ENCODE results near the gene SCN8A. TPM values are rescaled to one million over a fixed set of nuclear protein-coding genes. Genes with fewer than 3 reads are reported as not detected.

Gene SCN8A
- polyA plus RNA-seq, 1 experiment = 9.6 TPM

DNA sequence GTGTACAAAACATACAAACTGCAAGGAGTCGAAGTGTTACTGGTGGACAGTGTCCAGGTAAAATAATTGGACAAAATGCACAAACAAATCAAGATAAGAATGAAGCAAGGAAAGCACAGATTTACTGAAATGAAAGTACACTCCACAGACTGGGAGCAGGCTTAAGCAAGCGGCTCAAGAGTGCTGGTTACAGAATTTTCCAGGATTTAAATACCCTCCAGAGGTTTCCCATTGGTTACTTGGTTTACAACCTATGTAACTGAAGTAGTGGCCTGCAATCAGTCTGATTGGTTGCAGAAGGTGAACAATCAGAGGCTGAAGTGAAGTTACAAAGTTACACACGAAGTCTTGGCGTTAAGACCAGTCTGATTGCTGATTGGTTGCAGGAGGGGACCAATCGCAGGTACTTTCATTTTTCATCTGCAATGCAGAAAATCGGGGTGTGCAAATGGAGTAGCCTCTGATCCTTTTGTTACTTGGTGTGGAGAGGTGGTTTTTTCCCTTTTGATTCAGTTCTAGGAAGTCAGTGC, 11.6 kb upstream of the SCN8A start:
- no peak for DNase-seq (ENCODE audit: low read depth, low spot score)
- ChIA-PET CTCF (no interaction called here), POLR2A (interaction anchor here (0.7 kb wide), 1 partner anchor 272 kb away, joined by 4 read pairs; no protein-coding TSS in a partner anchor)
- H3K27me3 ChIP-seq (ENCODE audit: control insufficient read depth, insufficient read depth, low read length) = no peaks in the 10 kb centered on the region
- H3K4me3 ChIP-seq (ENCODE audit: low read depth, low read length) = no peak overlapping the region
- peaks cover 6% of the 10 kb centered on the region; the same call in 1 of the 2 replicates for H3K9me3 ChIP-seq (ENCODE audit: control insufficient read depth, insufficient read depth, low read length)
- TF ChIP-seq, protein P1, sequence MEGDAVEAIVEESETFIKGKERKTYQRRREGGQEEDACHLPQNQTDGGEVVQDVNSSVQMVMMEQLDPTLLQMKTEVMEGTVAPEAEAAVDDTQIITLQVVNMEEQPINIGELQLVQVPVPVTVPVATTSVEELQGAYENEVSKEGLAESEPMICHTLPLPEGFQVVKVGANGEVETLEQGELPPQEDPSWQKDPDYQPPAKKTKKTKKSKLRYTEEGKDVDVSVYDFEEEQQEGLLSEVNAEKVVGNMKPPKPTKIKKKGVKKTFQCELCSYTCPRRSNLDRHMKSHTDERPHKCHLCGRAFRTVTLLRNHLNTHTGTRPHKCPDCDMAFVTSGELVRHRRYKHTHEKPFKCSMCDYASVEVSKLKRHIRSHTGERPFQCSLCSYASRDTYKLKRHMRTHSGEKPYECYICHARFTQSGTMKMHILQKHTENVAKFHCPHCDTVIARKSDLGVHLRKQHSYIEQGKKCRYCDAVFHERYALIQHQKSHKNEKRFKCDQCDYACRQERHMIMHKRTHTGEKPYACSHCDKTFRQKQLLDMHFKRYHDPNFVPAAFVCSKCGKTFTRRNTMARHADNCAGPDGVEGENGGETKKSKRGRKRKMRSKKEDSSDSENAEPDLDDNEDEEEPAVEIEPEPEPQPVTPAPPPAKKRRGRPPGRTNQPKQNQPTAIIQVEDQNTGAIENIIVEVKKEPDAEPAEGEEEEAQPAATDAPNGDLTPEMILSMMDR (IDR thresholded peaks at IDR 0.05; ENCODE audit: low read depth, low read length) = no peak
- no peak overlapping the region for H3K27ac ChIP-seq (ENCODE audit: low read depth, low read length)

DNA sequence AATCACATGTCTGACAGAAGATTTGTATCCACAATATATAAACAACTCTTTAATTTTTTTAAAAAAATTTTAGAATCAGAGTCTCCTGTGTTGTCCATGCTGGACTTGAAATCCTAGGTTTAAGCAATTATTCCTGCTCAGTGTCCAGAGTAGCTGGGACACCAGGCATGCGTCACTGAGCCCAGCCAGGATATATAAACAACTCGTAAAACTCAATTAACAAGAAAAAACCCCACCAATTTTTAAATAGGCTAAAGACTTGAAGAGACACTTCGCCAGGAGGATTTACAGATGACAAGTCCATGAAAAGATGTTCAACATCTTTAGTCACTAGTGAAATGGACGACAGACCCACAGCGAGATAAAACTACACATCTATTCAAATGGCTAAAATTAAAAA, 2.0 kb upstream of the SCN8A start:
- TF ChIP-seq, protein P1 (IDR thresholded peaks at IDR 0.05; ENCODE audit: low read depth, low read length) = no peak
- Histone ChIP-seq H3K9me3 (ENCODE audit: control insufficient read depth, insufficient read depth, low read length) (no peaks in the 10 kb centered on the region; the same call in 1 of the 2 replicates), H3K4me3 (ENCODE audit: low read depth, low read length) (no peak overlapping the region), H3K27me3 (ENCODE audit: control insufficient read depth, insufficient read depth, low read length) (no peaks in the 10 kb centered on the region), H3K27ac (ENCODE audit: low read depth, low read length) (no peak overlapping the region)
- ChIA-PET POLR2A (no interaction called here), CTCF (interaction anchor here (1.0 kb wide), 1 partner anchor 168 kb away, joined by 3 read pairs; no protein-coding TSS in a partner anchor)
- no peak for DNase-seq (ENCODE audit: low read depth, low spot score)

DNA sequence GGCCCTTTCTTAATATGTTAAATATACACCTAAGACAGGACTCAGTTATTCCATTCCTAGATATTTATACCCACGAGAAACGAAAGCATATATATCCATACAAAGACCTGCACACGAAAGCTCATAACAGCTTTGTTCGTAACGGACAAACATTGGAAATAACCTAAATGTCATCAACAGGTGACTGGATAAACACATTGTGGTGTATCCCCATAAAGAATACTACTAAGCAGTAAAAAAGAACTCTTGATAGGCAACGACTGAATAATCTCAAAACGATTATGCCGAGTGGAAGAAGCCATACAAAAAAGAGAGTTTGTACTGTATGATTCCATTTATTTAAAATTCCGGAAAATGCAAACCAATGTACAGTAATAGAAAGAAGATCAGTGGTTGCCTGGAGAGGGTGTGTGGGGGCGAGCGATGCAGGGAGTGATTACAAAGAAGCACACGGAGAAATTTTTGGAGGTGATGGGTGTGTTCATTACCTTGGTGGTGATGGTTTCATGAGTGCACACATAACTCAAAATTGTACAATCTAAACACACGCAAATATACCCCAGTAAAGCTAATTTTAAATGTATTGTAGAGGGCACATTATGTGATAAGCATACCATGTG, 1.4 kb upstream of the SCN8A start:
- H3K27me3 ChIP-seq (ENCODE audit: control insufficient read depth, insufficient read depth, low read length) = no peaks in the 10 kb centered on the region
- CTCF ChIA-PET = interaction anchor here (1.0 kb wide), 2 partner anchors 130 to 169 kb away, joined by 3 to 4 read pairs; no protein-coding TSS in a partner anchor
- H3K27ac ChIP-seq (ENCODE audit: low read depth, low read length) = no peak overlapping the region
- DNase-seq (ENCODE audit: low read depth, low spot score) = no peak
- TF ChIP-seq, protein P1 (IDR thresholded peaks at IDR 0.05; ENCODE audit: low read depth, low read length) = no peak
- H3K4me3 ChIP-seq (ENCODE audit: low read depth, low read length) = no peak overlapping the region
- POLR2A ChIA-PET = no interaction called here
- no peaks in the 10 kb centered on the region; the same call in 1 of the 2 replicates for H3K9me3 ChIP-seq (ENCODE audit: control insufficient read depth, insufficient read depth, low read length)

DNA sequence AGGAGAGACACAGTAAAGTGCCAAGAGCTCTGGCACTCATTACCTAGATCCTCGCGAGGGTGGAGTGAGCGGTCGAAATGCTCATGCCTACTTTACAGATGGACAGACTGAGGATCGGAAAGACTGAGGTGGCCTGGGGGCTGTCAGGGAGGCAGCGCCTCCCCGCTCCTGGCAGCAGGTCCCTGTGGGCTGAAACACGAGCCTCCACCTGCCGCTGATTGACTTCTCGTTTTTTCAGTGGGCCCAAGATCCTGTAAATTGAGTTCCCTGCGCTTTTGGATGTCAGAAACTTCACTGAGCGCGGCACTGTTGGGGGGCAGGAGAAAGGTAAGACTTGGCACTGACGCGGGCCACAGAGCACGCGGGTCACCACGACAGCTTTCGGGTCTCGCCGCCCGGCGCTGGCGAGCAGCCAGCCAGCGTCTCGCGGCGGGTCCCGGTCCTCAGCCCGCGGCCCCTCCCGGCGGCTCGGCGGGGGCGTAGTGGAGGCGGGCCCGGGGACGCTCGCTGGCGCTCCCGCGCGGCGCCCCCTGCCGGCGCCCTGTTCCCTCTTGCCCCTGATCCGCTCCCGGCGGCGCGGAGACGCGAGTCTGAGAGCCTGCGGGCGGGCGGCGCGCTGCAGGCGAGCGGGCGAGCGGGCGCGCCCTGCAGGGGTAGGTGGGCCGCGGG, 552 bp upstream of the SCN8A start:
- Histone ChIP-seq H3K27ac (ENCODE audit: low read depth, low read length) (peak overlapping the region; percentile 39), H3K4me3 (ENCODE audit: low read depth, low read length) (peak overlapping the region; percentile 86), H3K9me3 (ENCODE audit: control insufficient read depth, insufficient read depth, low read length) (no peaks in the 10 kb centered on the region; the same call in 1 of the 2 replicates), H3K27me3 (ENCODE audit: control insufficient read depth, insufficient read depth, low read length) (no peaks in the 10 kb centered on the region)
- peak; percentile 27 for DNase-seq (ENCODE audit: low read depth, low spot score)
- ChIA-PET POLR2A (no interaction called here), CTCF (interaction anchor here (0.6 to 1.0 kb wide), 3 partner anchors 35 to 131 kb away, joined by 3 to 4 read pairs (median 4); no protein-coding TSS in a partner anchor)
- TF ChIP-seq, protein P1 (IDR thresholded peaks at IDR 0.05; ENCODE audit: low read depth, low read length) = peak; percentile 49
